HEK293 (cell line): ENCODE data around the gene FMO1.
A peak's percentile ranks its signal among the peaks of the same experiment; 100 is the strongest.

ENCODE experiments used
- GFI1B ChIP-seq: fragments of 450-650 bp; formaldehyde crosslinking; IDR thresholded peaks from 2 replicates; pipeline ENCODE4 v1.5.1; 2016; ENCODE audit warnings: missing biosample characterization, missing genetic modification characterization
- HOXC10 ChIP-seq: sonication (generic); formaldehyde crosslinking; IDR thresholded peaks from 2 replicates; pipeline ENCODE4 v1.8.1; 2023; ENCODE audit warnings: mild to moderate bottlenecking, missing genetic modification reagents
- KLF1 ChIP-seq: fragments of 450-650 bp; formaldehyde crosslinking; IDR thresholded peaks from 2 replicates; pipeline ENCODE4 v1.5.1; 2016; ENCODE audit warnings: missing biosample characterization, missing genetic modification characterization
- MEIS1 ChIP-seq: sonication (generic); formaldehyde crosslinking; IDR thresholded peaks from 2 replicates; pipeline ENCODE4 v1.8.1; 2022; ENCODE audit warnings: missing genetic modification reagents, mild to moderate bottlenecking, borderline replicate concordance
- MZF1 ChIP-seq: fragments of 450-650 bp; formaldehyde crosslinking; IDR thresholded peaks from 2 replicates; pipeline ENCODE4 v1.5.1; 2017; ENCODE audit warnings: missing biosample characterization, missing genetic modification characterization, borderline replicate concordance
- PRDM1 ChIP-seq: fragments of 450-650 bp; formaldehyde crosslinking; IDR thresholded peaks from 2 replicates; pipeline ENCODE4; 2016; ENCODE audit warnings: missing biosample characterization, missing genetic modification characterization
- TCF7L2 ChIP-seq: IDR thresholded peaks from 2 replicates; pipeline ENCODE4 v1.6.1; 2011; ENCODE audit warnings: low read depth, mild to moderate bottlenecking, inconsistent platforms, low read length, moderate library complexity, borderline replicate concordance
- ZBTB7A ChIP-seq: fragments of 450-650 bp; formaldehyde crosslinking; IDR thresholded peaks from 2 replicates; pipeline ENCODE4 v1.5.1; 2016; ENCODE audit warnings: low read depth, missing biosample characterization, missing genetic modification characterization
- ZNF155 ChIP-seq: fragments of 450-650 bp; formaldehyde crosslinking; IDR thresholded peaks from 2 replicates; pipeline ENCODE4 v1.5.1; 2016; ENCODE audit warnings: missing biosample characterization, missing genetic modification characterization
- ZNF202 ChIP-seq: fragments of 450-650 bp; formaldehyde crosslinking; IDR thresholded peaks from 2 replicates; pipeline ENCODE4 v1.5.1; 2016; ENCODE audit warnings: missing biosample characterization, missing genetic modification characterization, borderline replicate concordance
- ZNF24 ChIP-seq: fragments of 450-650 bp; formaldehyde crosslinking; IDR thresholded peaks from 2 replicates; pipeline ENCODE4 v1.5.1; 2016; ENCODE audit warnings: missing biosample characterization, missing genetic modification characterization
- ZNF341 ChIP-seq: fragments of 450-650 bp; formaldehyde crosslinking; IDR thresholded peaks from 2 replicates; pipeline ENCODE4; 2016; ENCODE audit warnings: low read depth, missing biosample characterization, missing genetic modification characterization
- ZNF394 ChIP-seq: fragments of 450-650 bp; formaldehyde crosslinking; IDR thresholded peaks from 2 replicates; pipeline ENCODE4 v1.5.1; 2016; ENCODE audit warnings: missing biosample characterization, missing genetic modification characterization, mild to moderate bottlenecking, moderate library complexity, borderline replicate concordance
- ZNF416 ChIP-seq: fragments of 450-650 bp; formaldehyde crosslinking; IDR thresholded peaks from 2 replicates; pipeline ENCODE4 v1.5.1; 2016; ENCODE audit warnings: missing biosample characterization, missing genetic modification characterization
- ZNF473 ChIP-seq: fragments of 450-650 bp; formaldehyde crosslinking; IDR thresholded peaks from 2 replicates; pipeline ENCODE4 v1.5.1; 2017; ENCODE audit warnings: missing biosample characterization, missing genetic modification characterization
- ZNF521 ChIP-seq: fragments of 450-650 bp; formaldehyde crosslinking; IDR thresholded peaks from 2 replicates; pipeline ENCODE4 v1.5.1; 2017; ENCODE audit warnings: missing biosample characterization, mild to moderate bottlenecking, missing genetic modification characterization
- ZNF555 ChIP-seq: fragments of 450-650 bp; formaldehyde crosslinking; conservative IDR thresholded peaks from 2 replicates; pipeline ENCODE4 v1.5.1; 2017; ENCODE audit warnings: missing biosample characterization, mild to moderate bottlenecking, missing genetic modification characterization, inconsistent platforms
- ZNF560 ChIP-seq: fragments of 450-650 bp; formaldehyde crosslinking; IDR thresholded peaks from 2 replicates; pipeline ENCODE4 v1.5.1; 2017; ENCODE audit warnings: missing biosample characterization, missing genetic modification characterization, borderline replicate concordance
- ZNF561 ChIP-seq: fragments of 450-650 bp; IDR thresholded peaks from 2 replicates; pipeline ENCODE4 v1.5.1; 2018; ENCODE audit warnings: missing biosample characterization, missing genetic modification characterization, borderline replicate concordance
- ZNF600 ChIP-seq: fragments of 450-650 bp; formaldehyde crosslinking; IDR thresholded peaks from 2 replicates; pipeline ENCODE4 v1.5.1; 2016; ENCODE audit warnings: missing biosample characterization, missing genetic modification characterization
- ZNF610 ChIP-seq: fragments of 450-650 bp; formaldehyde crosslinking; IDR thresholded peaks from 2 replicates; pipeline ENCODE4 v1.5.1; 2016; ENCODE audit warnings: missing biosample characterization, missing genetic modification characterization, borderline replicate concordance
- ZNF629 ChIP-seq: fragments of 450-650 bp; formaldehyde crosslinking; IDR thresholded peaks from 2 replicates; pipeline ENCODE4 v1.5.1; 2017; ENCODE audit warnings: missing biosample characterization, missing genetic modification characterization
- ZNF776 ChIP-seq: fragments of 450-650 bp; formaldehyde crosslinking; IDR thresholded peaks from 2 replicates; pipeline ENCODE4 v1.5.0; 2017; ENCODE audit warnings: missing biosample characterization, missing genetic modification characterization, borderline replicate concordance
- ZNF785 ChIP-seq: fragments of 450-650 bp; formaldehyde crosslinking; IDR thresholded peaks from 2 replicates; pipeline ENCODE4 v1.5.1; 2016; ENCODE audit warnings: missing biosample characterization, missing genetic modification characterization
- ZNF843 ChIP-seq: fragments of 450-650 bp; formaldehyde crosslinking; IDR thresholded peaks from 2 replicates; pipeline ENCODE4 v1.5.1; 2016; ENCODE audit warnings: missing biosample characterization, missing genetic modification characterization
- ZSCAN23 ChIP-seq: fragments of 450-650 bp; formaldehyde crosslinking; IDR thresholded peaks from 2 replicates; pipeline ENCODE4 v1.5.1; 2016; ENCODE audit warnings: missing biosample characterization, missing genetic modification characterization
- TF ChIP-seq, protein P1 (sequence below): fragments of 450-650 bp; formaldehyde crosslinking; IDR thresholded peaks from 2 replicates; pipeline ENCODE4 v1.5.1; 2017; ENCODE audit warnings: missing biosample characterization, missing genetic modification characterization
- TF ChIP-seq, protein P2 (sequence below): fragments of 450-650 bp; formaldehyde crosslinking; IDR thresholded peaks from 2 replicates; pipeline ENCODE4 v1.5.0; 2017; ENCODE audit warnings: missing biosample characterization, missing genetic modification characterization, borderline replicate concordance
- TF ChIP-seq, protein P3 (sequence below): fragments of 450-650 bp; formaldehyde crosslinking; IDR thresholded peaks from 2 replicates; pipeline ENCODE4 v1.5.1; 2016; ENCODE audit warnings: missing biosample characterization, missing genetic modification characterization
- TF ChIP-seq, protein P4 (sequence below): fragments of 450-650 bp; formaldehyde crosslinking; IDR thresholded peaks from 2 replicates; pipeline ENCODE4; 2016; ENCODE audit warnings: missing biosample characterization, missing genetic modification characterization
- TF ChIP-seq, protein P5 (sequence below): fragments of 450-650 bp; formaldehyde crosslinking; IDR thresholded peaks from 2 replicates; pipeline ENCODE4 v1.5.1; 2016; ENCODE audit warnings: missing biosample characterization, missing genetic modification characterization

FMO1 gene

DNA sequence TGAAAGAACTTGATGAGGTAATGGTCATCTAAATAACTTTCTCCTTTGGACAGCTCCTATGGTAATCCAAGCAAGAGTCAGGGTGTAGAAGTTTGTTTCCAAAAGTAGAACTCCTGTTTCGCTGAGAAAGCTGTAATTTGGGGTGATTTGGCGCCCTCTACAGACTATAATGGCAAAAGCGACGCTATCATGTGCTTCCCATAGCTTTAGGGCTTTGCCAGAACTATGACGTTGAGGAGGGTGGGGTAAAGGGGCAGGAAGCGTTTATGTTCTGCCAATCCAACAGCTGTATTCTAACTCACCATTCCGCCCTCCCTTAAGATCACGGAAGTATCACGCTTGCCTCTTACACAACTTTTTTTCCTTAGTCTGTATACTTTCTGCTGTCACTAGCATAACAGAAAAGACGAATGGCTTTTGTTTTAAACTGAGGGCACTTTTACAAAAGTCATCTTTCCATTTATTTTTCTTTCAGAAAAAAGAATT lies 65.6 kb downstream of the FMO1 start, which contains the start of gene FMO4 (continued):
- TF ChIP-seq, protein P1, sequence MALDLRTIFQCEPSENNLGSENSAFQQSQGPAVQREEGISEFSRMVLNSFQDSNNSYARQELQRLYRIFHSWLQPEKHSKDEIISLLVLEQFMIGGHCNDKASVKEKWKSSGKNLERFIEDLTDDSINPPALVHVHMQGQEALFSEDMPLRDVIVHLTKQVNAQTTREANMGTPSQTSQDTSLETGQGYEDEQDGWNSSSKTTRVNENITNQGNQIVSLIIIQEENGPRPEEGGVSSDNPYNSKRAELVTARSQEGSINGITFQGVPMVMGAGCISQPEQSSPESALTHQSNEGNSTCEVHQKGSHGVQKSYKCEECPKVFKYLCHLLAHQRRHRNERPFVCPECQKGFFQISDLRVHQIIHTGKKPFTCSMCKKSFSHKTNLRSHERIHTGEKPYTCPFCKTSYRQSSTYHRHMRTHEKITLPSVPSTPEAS = no peak
- TF ChIP-seq ZNF561 (tag by site-specific recombination) (no peak), ZNF560 (tag by site-specific recombination) (no peak), ZNF843 (tag by site-specific recombination) (no peak), MEIS1 (CRISPR knock-in tag) (peak; percentile 41; the same call in 1 of the 2 replicates), ZNF629 (peak; percentile 95), ZNF24 (tag by site-specific recombination) (no peak), ZSCAN23 (tag by site-specific recombination) (no peak), ZNF473 (tag by site-specific recombination) (no peak), GFI1B (tag by site-specific recombination) (no peak), MZF1 (tag by site-specific recombination) (no peak), TCF7L2 (no peak), KLF1 (no peak; the same call in 1 of the 2 replicates), ZNF610 (tag by site-specific recombination) (no peak), ZNF202 (tag by site-specific recombination) (no peak), ZNF394 (tag by site-specific recombination) (no peak), HOXC10 (CRISPR knock-in tag) (no peak), ZNF785 (tag by site-specific recombination) (no peak), ZNF555 (tag by site-specific recombination) (no peak), ZBTB7A (no peak), ZNF521 (tag by site-specific recombination) (no peak), ZNF155 (tag by site-specific recombination) (no peak), ZNF600 (tag by site-specific recombination) (peak; percentile 71), PRDM1 (peak; percentile 66), ZNF776 (tag by site-specific recombination) (no peak), ZNF416 (no peak), ZNF341 (tag by site-specific recombination) (no peak)
- TF ChIP-seq, protein P2, sequence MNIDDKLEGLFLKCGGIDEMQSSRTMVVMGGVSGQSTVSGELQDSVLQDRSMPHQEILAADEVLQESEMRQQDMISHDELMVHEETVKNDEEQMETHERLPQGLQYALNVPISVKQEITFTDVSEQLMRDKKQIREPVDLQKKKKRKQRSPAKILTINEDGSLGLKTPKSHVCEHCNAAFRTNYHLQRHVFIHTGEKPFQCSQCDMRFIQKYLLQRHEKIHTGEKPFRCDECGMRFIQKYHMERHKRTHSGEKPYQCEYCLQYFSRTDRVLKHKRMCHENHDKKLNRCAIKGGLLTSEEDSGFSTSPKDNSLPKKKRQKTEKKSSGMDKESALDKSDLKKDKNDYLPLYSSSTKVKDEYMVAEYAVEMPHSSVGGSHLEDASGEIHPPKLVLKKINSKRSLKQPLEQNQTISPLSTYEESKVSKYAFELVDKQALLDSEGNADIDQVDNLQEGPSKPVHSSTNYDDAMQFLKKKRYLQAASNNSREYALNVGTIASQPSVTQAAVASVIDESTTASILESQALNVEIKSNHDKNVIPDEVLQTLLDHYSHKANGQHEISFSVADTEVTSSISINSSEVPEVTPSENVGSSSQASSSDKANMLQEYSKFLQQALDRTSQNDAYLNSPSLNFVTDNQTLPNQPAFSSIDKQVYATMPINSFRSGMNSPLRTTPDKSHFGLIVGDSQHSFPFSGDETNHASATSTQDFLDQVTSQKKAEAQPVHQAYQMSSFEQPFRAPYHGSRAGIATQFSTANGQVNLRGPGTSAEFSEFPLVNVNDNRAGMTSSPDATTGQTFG = no peak
- TF ChIP-seq, protein P3, sequence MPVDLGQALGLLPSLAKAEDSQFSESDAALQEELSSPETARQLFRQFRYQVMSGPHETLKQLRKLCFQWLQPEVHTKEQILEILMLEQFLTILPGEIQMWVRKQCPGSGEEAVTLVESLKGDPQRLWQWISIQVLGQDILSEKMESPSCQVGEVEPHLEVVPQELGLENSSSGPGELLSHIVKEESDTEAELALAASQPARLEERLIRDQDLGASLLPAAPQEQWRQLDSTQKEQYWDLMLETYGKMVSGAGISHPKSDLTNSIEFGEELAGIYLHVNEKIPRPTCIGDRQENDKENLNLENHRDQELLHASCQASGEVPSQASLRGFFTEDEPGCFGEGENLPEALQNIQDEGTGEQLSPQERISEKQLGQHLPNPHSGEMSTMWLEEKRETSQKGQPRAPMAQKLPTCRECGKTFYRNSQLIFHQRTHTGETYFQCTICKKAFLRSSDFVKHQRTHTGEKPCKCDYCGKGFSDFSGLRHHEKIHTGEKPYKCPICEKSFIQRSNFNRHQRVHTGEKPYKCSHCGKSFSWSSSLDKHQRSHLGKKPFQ (tag by site-specific recombination) = no peak
- TF ChIP-seq, protein P4, sequence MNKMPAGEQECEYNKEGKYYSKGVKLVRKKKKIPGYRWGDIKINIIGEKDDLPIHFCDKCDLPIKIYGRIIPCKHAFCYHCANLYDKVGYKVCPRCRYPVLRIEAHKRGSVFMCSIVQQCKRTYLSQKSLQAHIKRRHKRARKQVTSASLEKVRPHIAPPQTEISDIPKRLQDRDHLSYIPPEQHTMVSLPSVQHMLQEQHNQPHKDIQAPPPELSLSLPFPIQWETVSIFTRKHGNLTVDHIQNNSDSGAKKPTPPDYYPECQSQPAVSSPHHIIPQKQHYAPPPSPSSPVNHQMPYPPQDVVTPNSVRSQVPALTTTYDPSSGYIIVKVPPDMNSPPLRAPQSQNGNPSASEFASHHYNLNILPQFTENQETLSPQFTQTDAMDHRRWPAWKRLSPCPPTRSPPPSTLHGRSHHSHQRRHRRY (tag by site-specific recombination) = no peak
- TF ChIP-seq, protein P5, sequence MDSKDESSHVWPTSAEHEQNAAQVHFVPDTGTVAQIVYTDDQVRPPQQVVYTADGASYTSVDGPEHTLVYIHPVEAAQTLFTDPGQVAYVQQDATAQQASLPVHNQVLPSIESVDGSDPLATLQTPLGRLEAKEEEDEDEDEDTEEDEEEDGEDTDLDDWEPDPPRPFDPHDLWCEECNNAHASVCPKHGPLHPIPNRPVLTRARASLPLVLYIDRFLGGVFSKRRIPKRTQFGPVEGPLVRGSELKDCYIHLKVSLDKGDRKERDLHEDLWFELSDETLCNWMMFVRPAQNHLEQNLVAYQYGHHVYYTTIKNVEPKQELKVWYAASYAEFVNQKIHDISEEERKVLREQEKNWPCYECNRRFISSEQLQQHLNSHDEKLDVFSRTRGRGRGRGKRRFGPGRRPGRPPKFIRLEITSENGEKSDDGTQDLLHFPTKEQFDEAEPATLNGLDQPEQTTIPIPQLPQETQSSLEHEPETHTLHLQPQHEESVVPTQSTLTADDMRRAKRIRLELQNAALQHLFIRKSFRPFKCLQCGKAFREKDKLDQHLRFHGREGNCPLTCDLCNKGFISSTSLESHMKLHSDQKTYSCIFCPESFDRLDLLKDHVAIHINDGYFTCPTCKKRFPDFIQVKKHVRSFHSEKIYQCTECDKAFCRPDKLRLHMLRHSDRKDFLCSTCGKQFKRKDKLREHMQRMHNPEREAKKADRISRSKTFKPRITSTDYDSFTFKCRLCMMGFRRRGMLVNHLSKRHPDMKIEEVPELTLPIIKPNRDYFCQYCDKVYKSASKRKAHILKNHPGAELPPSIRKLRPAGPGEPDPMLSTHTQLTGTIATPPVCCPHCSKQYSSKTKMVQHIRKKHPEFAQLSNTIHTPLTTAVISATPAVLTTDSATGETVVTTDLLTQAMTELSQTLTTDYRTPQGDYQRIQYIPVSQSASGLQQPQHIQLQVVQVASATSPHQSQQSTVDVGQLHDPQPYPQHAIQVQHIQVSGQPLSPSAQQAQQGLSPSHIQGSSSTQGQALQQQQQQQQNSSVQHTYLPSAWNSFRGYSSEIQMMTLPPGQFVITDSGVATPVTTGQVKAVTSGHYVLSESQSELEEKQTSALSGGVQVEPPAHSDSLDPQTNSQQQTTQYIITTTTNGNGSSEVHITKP (tag by site-specific recombination) = peak; percentile 12; the same call in 1 of the 2 replicates
